SK-N-SH treated with all-trans-retinoic acid at 6 μM for 48 hours (cell line): ENCODE measurements around the gene ADAMTS6.
A peak's percentile ranks its signal among the peaks of the same experiment; 100 is the strongest.

ENCODE experiments used
- ATAC-seq: fragments of 200-7000 bp; cut with Tn5 transposase; 3 replicates; pipeline ENCODE4 v1.9.1; 2020; ENCODE audit warnings: mild to moderate bottlenecking, moderate library complexity
- ARNTL ChIP-seq: fragments of 450-650 bp; formaldehyde crosslinking; IDR thresholded peaks from 2 replicates; pipeline ENCODE4 v1.5.0; 2020; ENCODE audit warnings: low read depth, mild to moderate bottlenecking, moderate library complexity, borderline replicate concordance
- BACH2 ChIP-seq: fragments of 250-450 bp; sonication (Bioruptor Pico); IDR thresholded peaks from 2 replicates; pipeline ENCODE4 v1.9.0; 2021; ENCODE audit warnings: mild to moderate bottlenecking, borderline replicate concordance
- CREB5 ChIP-seq: fragments of 250-450 bp; sonication (Bioruptor Pico); IDR thresholded peaks from 2 replicates; pipeline ENCODE4 v1.5.1; 2020; ENCODE audit warnings: low read depth, mild to moderate bottlenecking, moderate library complexity
- CSDC2 ChIP-seq: fragments of 250-450 bp; sonication (Bioruptor Pico); IDR thresholded peaks from 2 replicates; pipeline ENCODE4 v1.5.0; 2020; ENCODE audit warnings: mild to moderate bottlenecking, moderate library complexity
- CSRNP3 ChIP-seq: fragments of 250-450 bp; sonication (Bioruptor Pico); IDR thresholded peaks from 2 replicates; pipeline ENCODE4 v1.5.1; 2021; ENCODE audit warnings: mild to moderate bottlenecking, moderate library complexity
- ESRRG ChIP-seq: fragments of 250-450 bp; sonication (Bioruptor Pico); IDR thresholded peaks from 2 replicates; pipeline ENCODE4 v1.6.1; 2021; ENCODE audit warnings: mild to moderate bottlenecking
- GLIS3 ChIP-seq: fragments of 250-450 bp; sonication (Bioruptor Pico); IDR thresholded peaks from 2 replicates; pipeline ENCODE4 v1.5.0; 2020; ENCODE audit warnings: mild to moderate bottlenecking, moderate library complexity
- ISL1 ChIP-seq: fragments of 250-450 bp; sonication (Bioruptor Pico); IDR thresholded peaks from 2 replicates; pipeline ENCODE4 v2.1.2; 2022; ENCODE audit warnings: mild to moderate bottlenecking, moderate library complexity
- OSR1 ChIP-seq: fragments of 250-450 bp; sonication (Bioruptor Pico); IDR thresholded peaks from 2 replicates; pipeline ENCODE4 v1.8.0; 2022; ENCODE audit warnings: moderate library complexity, mild to moderate bottlenecking, inconsistent platforms
- PATZ1 ChIP-seq: fragments of 250-450 bp; sonication (Bioruptor Pico); IDR thresholded peaks from 2 replicates; pipeline ENCODE4 v1.8.0; 2020; ENCODE audit warnings: mild to moderate bottlenecking, moderate library complexity, borderline replicate concordance
- POU6F1 ChIP-seq: fragments of 250-450 bp; sonication (Bioruptor Pico); IDR thresholded peaks from 2 replicates; pipeline ENCODE4 v1.8.0; 2021; ENCODE audit warnings: low read depth, mild to moderate bottlenecking, moderate library complexity, borderline replicate concordance
- PPARA ChIP-seq: fragments of 250-450 bp; sonication (Bioruptor Pico); IDR thresholded peaks from 2 replicates; pipeline ENCODE4 v1.5.0; 2020; ENCODE audit warnings: mild to moderate bottlenecking, borderline replicate concordance
- RARB ChIP-seq: fragments of 250-450 bp; sonication (Bioruptor Pico); IDR thresholded peaks from 2 replicates; pipeline ENCODE4 v1.8.0; 2021; ENCODE audit warnings: mild to moderate bottlenecking, moderate library complexity
- SNAI2 ChIP-seq: fragments of 250-450 bp; sonication (Bioruptor Pico); IDR thresholded peaks from 2 replicates; pipeline ENCODE4 v1.5.0; 2020; ENCODE audit warnings: mild to moderate bottlenecking, moderate library complexity
- TCF4 ChIP-seq: fragments of 250-450 bp; sonication (Bioruptor Pico); IDR thresholded peaks from 2 replicates; pipeline ENCODE4 v1.8.0; 2021; ENCODE audit warnings: mild to moderate bottlenecking, moderate library complexity, borderline replicate concordance
- TOX ChIP-seq: fragments of 250-450 bp; sonication (Bioruptor Pico); IDR thresholded peaks from 2 replicates; pipeline ENCODE4 v1.8.0; 2021; ENCODE audit warnings: mild to moderate bottlenecking, moderate library complexity, borderline replicate concordance
- ZFP3 ChIP-seq: fragments of 250-450 bp; sonication (Bioruptor Pico); IDR thresholded peaks from 2 replicates; pipeline ENCODE4 v1.5.0; 2020; ENCODE audit warnings: mild to moderate bottlenecking, moderate library complexity
- ZFP30 ChIP-seq: fragments of 450-650 bp; formaldehyde crosslinking; IDR thresholded peaks from 2 replicates; pipeline ENCODE4 v1.5.0; 2022; ENCODE audit warnings: mild to moderate bottlenecking, moderate library complexity
- ZNF565 ChIP-seq: fragments of 450-650 bp; formaldehyde crosslinking; conservative IDR thresholded peaks from 2 replicates; pipeline ENCODE4 v1.5.0; 2020; ENCODE audit warnings: low read depth, mild to moderate bottlenecking, moderate library complexity
- ZNF70 ChIP-seq: fragments of 450-650 bp; formaldehyde crosslinking; IDR thresholded peaks from 2 replicates; pipeline ENCODE4 v1.5.0; 2020; ENCODE audit warnings: mild to moderate bottlenecking, moderate library complexity
- ZNF8 ChIP-seq: fragments of 450-650 bp; formaldehyde crosslinking; IDR thresholded peaks from 2 replicates; pipeline ENCODE4 v1.5.0; 2020; ENCODE audit warnings: mild to moderate bottlenecking, moderate library complexity

Gene ADAMTS6

GRCh38 chr5:65264420-65264819 is 217.3 kb downstream of the ADAMTS6 start:
- TF ChIP-seq ZNF565 (CRISPR knock-in tag) (no peak), SNAI2 (CRISPR knock-in tag) (no peak), ESRRG (no peak), ARNTL (CRISPR knock-in tag) (no peak), CSRNP3 (CRISPR knock-in tag) (no peak), TCF4 (no peak), PPARA (CRISPR knock-in tag) (no peak), ZFP3 (no peak), TOX (no peak), POU6F1 (CRISPR knock-in tag) (no peak), OSR1 (CRISPR knock-in tag) (no peak), BACH2 (CRISPR knock-in tag) (no peak), RARB (CRISPR knock-in tag) (no peak), PATZ1 (CRISPR knock-in tag) (no peak)
- no peak for ATAC-seq

GRCh38 chr5:65263321-65263720 is 218.4 kb downstream of the ADAMTS6 start:
- TF ChIP-seq PATZ1 (CRISPR knock-in tag) (no peak), GLIS3 (no peak), POU6F1 (CRISPR knock-in tag) (no peak), OSR1 (CRISPR knock-in tag) (no peak), ARNTL (CRISPR knock-in tag) (no peak), BACH2 (CRISPR knock-in tag) (no peak), ZNF8 (CRISPR knock-in tag) (no peak), TCF4 (no peak)
- ATAC-seq = peak; percentile 35; the same call in 2 of the 3 replicates

GRCh38 chr5:65262649-65263059 is 219.1 kb downstream of the ADAMTS6 start:
- TF ChIP-seq PATZ1 (CRISPR knock-in tag) (no peak), POU6F1 (CRISPR knock-in tag) (no peak), ZNF70 (CRISPR knock-in tag) (no peak), SNAI2 (CRISPR knock-in tag) (no peak), ARNTL (CRISPR knock-in tag) (no peak), CSDC2 (no peak), ZNF8 (CRISPR knock-in tag) (no peak), ZFP30 (CRISPR knock-in tag) (no peak), RARB (CRISPR knock-in tag) (no peak), ESRRG (no peak), CSRNP3 (CRISPR knock-in tag) (no peak), OSR1 (CRISPR knock-in tag) (no peak), GLIS3 (no peak), TCF4 (no peak), ZNF565 (CRISPR knock-in tag) (no peak), CREB5 (no peak), ISL1 (CRISPR knock-in tag) (no peak)
- peak; percentile 89 for ATAC-seq
